ENCODE measurements around the gene CD46. TPM values are rescaled to one million over a fixed set of nuclear protein-coding genes. Genes with fewer than 3 reads are reported as not detected.

The CD46 gene
- total and polyA plus RNA-seq, 10 of the 15 experiments (the other 5 are each of a cell fraction or from before 2014, with no cell fraction given), result 61.1 to 198 (median 81.4) TPM

DNA sequence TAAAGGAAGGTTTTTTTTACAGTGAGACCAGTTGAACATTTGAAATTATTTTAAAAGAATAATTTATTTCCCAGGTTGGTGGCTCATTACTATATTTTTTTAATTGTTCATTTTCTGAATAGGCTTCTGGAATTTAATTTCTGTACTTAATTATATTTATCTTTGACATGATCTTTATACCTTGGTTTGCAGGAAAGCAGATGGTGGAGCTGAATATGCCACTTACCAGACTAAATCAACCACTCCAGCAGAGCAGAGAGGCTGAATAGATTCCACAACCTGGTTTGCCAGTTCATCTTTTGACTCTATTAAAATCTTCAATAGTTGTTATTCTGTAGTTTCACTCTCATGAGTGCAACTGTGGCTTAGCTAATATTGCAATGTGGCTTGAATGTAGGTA is 41.5 kb downstream of the CD46 start:
- SMC1A ChIA-PET (ENCODE audit: uncharacterized antibody, unreplicated experiment), result no interaction called here
- no peak for ATAC-seq
- no peak overlapping the region for H3K27ac ChIP-seq (ENCODE audit: control insufficient read depth, insufficient read depth)
- H3K79me2 ChIP-seq (ENCODE audit: control insufficient read depth, insufficient read depth, low read length), result no peaks in the 10 kb centered on the region
- no peak overlapping the region for H3K4me2 ChIP-seq (ENCODE audit: control insufficient read depth, insufficient read depth)
- H3K9me3 ChIP-seq (replicated peaks; ENCODE audit: control insufficient read depth, insufficient read depth, low read length), result no peaks in the 10 kb centered on the region
- H3K4me1 ChIP-seq (ENCODE audit: control insufficient read depth, insufficient read depth, low read length), result peaks cover 6% of the 10 kb centered on the region
- no peak for TF ChIP-seq SMARCA5 (IDR thresholded peaks at IDR 0.05)
- TF ChIP-seq TBL1XR1 (IDR thresholded peaks at IDR 0.05; ENCODE audit: low read depth, low read length), result no peak
- no peak for TF ChIP-seq POU2F2 (IDR thresholded peaks at IDR 0.05; ENCODE audit: borderline replicate concordance, low read depth, low read length)
- TF ChIP-seq SMAD5 (IDR thresholded peaks at IDR 0.05; ENCODE audit: low read depth), result no peak
- no peak for TF ChIP-seq SPI1 (IDR thresholded peaks at IDR 0.05; ENCODE audit: borderline replicate concordance, insufficient read depth, low read depth, low read length)
- TF ChIP-seq, protein P1, sequence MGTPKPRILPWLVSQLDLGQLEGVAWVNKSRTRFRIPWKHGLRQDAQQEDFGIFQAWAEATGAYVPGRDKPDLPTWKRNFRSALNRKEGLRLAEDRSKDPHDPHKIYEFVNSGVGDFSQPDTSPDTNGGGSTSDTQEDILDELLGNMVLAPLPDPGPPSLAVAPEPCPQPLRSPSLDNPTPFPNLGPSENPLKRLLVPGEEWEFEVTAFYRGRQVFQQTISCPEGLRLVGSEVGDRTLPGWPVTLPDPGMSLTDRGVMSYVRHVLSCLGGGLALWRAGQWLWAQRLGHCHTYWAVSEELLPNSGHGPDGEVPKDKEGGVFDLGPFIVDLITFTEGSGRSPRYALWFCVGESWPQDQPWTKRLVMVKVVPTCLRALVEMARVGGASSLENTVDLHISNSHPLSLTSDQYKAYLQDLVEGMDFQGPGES (IDR thresholded peaks at IDR 0.05), result no peak
- TF ChIP-seq, protein P2, sequence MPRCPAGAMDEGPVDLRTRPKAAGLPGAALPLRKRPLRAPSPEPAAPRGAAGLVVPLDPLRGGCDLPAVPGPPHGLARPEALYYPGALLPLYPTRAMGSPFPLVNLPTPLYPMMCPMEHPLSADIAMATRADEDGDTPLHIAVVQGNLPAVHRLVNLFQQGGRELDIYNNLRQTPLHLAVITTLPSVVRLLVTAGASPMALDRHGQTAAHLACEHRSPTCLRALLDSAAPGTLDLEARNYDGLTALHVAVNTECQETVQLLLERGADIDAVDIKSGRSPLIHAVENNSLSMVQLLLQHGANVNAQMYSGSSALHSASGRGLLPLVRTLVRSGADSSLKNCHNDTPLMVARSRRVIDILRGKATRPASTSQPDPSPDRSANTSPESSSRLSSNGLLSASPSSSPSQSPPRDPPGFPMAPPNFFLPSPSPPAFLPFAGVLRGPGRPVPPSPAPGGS (IDR thresholded peaks at IDR 0.05; ENCODE audit: borderline replicate concordance, insufficient read depth, low read depth, low read length, poor library complexity, severe bottlenecking), result no peak
- no TSS peak for BruUV-seq (replicated peaks)
- RAD21 ChIA-PET (ENCODE audit: unreplicated experiment), result no interaction called here
- H3K27me3 ChIP-seq (replicated peaks in 1 of 2; ENCODE audit: control insufficient read depth in 2 of 2, insufficient read depth in 2 of 2, low read length in 1 of 2), result no peaks in the 10 kb centered on the region
- H2AFZ ChIP-seq (ENCODE audit: control insufficient read depth, low read depth, low read length), result no peak overlapping the region
- H3K36me3 ChIP-seq (ENCODE audit: control insufficient read depth in 2 of 2, insufficient read depth in 2 of 2, low read length in 1 of 2), result peaks cover 0 to 19% of the 10 kb centered on the region in 2 experiments
- intact Hi-C loops (cut with micrococcal nuclease; ENCODE audit: unreplicated experiment), result loop anchor here (10.0 kb wide), 1 partner anchor 219 kb away; no protein-coding TSS in a partner anchor
- POLR2A ChIA-PET, result interaction anchor here (0.6 kb wide), 1 partner anchor 11 kb away, joined by 5 read pairs; no protein-coding TSS in a partner anchor
- H3K4me3 ChIP-seq, result no peak overlapping the region
- no peak overlapping the region for H3K9ac ChIP-seq (ENCODE audit: control insufficient read depth, insufficient read depth, low read length)
- H4K20me1 ChIP-seq (ENCODE audit: control insufficient read depth, insufficient read depth), result no peaks in the 10 kb centered on the region
- CTCF ChIA-PET, result interaction anchor here (1.1 kb wide), 1 partner anchor 9 kb away, joined by 3 read pairs; no protein-coding TSS in a partner anchor
- in situ Hi-C loops (cut with MboI), result no loop called here
- DNase-seq (ENCODE audit: low read depth, low spot score), result no peak
- no peak for FAIRE-seq
